ENCODE data around the gene SMYD3. TPM values are rescaled to one million over a fixed set of nuclear protein-coding genes. Genes with fewer than 3 reads are reported as not detected.
A peak's percentile ranks its signal among the peaks of the same experiment; 100 is the strongest.

The SMYD3 gene
- total RNA-seq (2021; ENCODE audit: unreplicated experiment) (17.4 TPM), Bru-seq, nascent RNA (percentile 66 among the genes with signal in this experiment), BruChase-seq, experiment 1, labeled RNA remaining after a 2-hour chase (percentile 69 among the genes with signal in this experiment), BruChase-seq, experiment 2, labeled RNA remaining after a 6-hour chase (percentile 65 among the genes with signal in this experiment)
- 16.6 TPM for polyA plus RNA-seq (2012; ENCODE audit: insufficient read length)
- long read RNA-seq, partial matches to known transcripts = 11 of 15 reads
- long read RNA-seq, other reads (novel, unspliced or antisense) = 4 of 15 reads

- Histone ChIP-seq H3K27ac (ENCODE audit: low read length) (peak within 1 kb of the TSS; percentile 54), H3K4me3 (ENCODE audit: low read depth in 2 of 2, low read length in 2 of 2) (peak within 1 kb of the TSS; percentile 68 to 77), H3K27me3 (ENCODE audit: control insufficient read depth, insufficient read depth, low read length) (no peaks in the 10 kb centered on the region), H3K4me1 (ENCODE audit: control insufficient read depth, insufficient read depth, low read length) (peaks cover 6% of the 10 kb centered on the region), H3K9me3 (ENCODE audit: control insufficient read depth, insufficient read depth, low read depth, low read length) (no peaks in the 10 kb centered on the region), H3K36me3 (ENCODE audit: control insufficient read depth, insufficient read depth, low read length) (peaks cover 4% of the 10 kb centered on the region; the same call in 1 of the 2 replicates)
- in situ Hi-C loops (cut with HindIII; ENCODE audit: low pct_unique_long_range_greater_than_20kb, low sequenced_read_pairs) = no loop called here
- intact Hi-C loops (cut with micrococcal nuclease; ENCODE audit: unreplicated experiment) = no loop called here
- peak; percentile 92 for ATAC-seq
- ChIA-PET CTCF (no interaction called here), POLR2A (interaction anchor here (0.5 to 0.7 kb wide), 2 partner anchors 9 to 11 kb away, joined by 3 read pairs; no protein-coding TSS in a partner anchor)
- BruUV-seq (replicated peaks) = no TSS peak
- no peak for DNase-seq (ENCODE audit: low read depth, low spot score)
- TF ChIP-seq POLR2AphosphoS5 (IDR thresholded peaks at IDR 0.05; ENCODE audit: low read depth, low read length) = peak; percentile 54; the same call in 1 of the 2 replicates
- no peak for TF ChIP-seq TCF7L2 (IDR thresholded peaks at IDR 0.05; ENCODE audit: low read depth, low read length)
Measured at GRCh38 chr1:246506674-246507481, at the start of gene SMYD3. TSS of gene SMYD3 (minus strand) at chr1:246507279.

- Histone ChIP-seq H3K9me3 (ENCODE audit: control insufficient read depth, insufficient read depth, low read depth, low read length) (no peaks in the 10 kb centered on the region), H3K4me3 (ENCODE audit: low read depth in 2 of 2, low read length in 2 of 2) (no peak overlapping the region), H3K4me1 (ENCODE audit: control insufficient read depth, insufficient read depth, low read length) (no peaks in the 10 kb centered on the region), H3K27me3 (ENCODE audit: control insufficient read depth, insufficient read depth, low read length) (no peaks in the 10 kb centered on the region), H3K27ac (ENCODE audit: low read length) (no peak overlapping the region), H3K36me3 (ENCODE audit: control insufficient read depth, insufficient read depth, low read length) (peaks cover 11% of the 10 kb centered on the region; the same call in 1 of the 2 replicates)
- CTCF ChIA-PET = no interaction called here
- DNase-seq (ENCODE audit: low read depth, low spot score) (no peak), ATAC-seq (no peak)
- intact Hi-C loops (cut with micrococcal nuclease; ENCODE audit: unreplicated experiment) (no loop called here), in situ Hi-C loops (cut with HindIII; ENCODE audit: low pct_unique_long_range_greater_than_20kb, low sequenced_read_pairs) (no loop called here)
- TF ChIP-seq POLR2AphosphoS5 (IDR thresholded peaks at IDR 0.05; ENCODE audit: low read depth, low read length) = no peak
- TF ChIP-seq CTCF (IDR thresholded peaks at IDR 0.05) = no peak
- no peak for TF ChIP-seq TCF7L2 (IDR thresholded peaks at IDR 0.05; ENCODE audit: low read depth, low read length)
- TF ChIP-seq REST (IDR thresholded peaks at IDR 0.05; ENCODE audit: insufficient read depth in 1 of 2, low read depth in 2 of 2, low read length in 1 of 2) = no peak
- TF ChIP-seq SIN3A (IDR thresholded peaks at IDR 0.05; ENCODE audit: borderline replicate concordance, insufficient read depth, low read depth, low read length) = no peak
- BruUV-seq (replicated peaks) = no TSS peak
- POLR2A ChIA-PET = no interaction called here
Measured at GRCh38 chr1:246554201-246554600, 47.1 kb upstream of the SMYD3 start.

Measured in Panc1 (cell line).